Calu3 (cell line): ENCODE data around the gene KRTAP20-4. TPM values are rescaled to one million over a fixed set of nuclear protein-coding genes. Genes with fewer than 3 reads are reported as not detected.

ENCODE experiments used
- BruUV-seq: library from RNA; stranded (reverse); fragments of 400-500 nt; replicated peaks from 2 replicates; lab custom pipeline; 2021; lab: Mats Ljungman, UMichigan
- CTCF ChIA-PET: fragments of 300-600 bp; sonication (Branson Sonifier 250); formaldehyde crosslinking; loops from one replicate; lab custom pipeline; 2022; ENCODE audit warnings: antibody characterized with exemption; lab: Charles Lee
- DNase-seq: peaks from one replicate; pipeline ENCODE4 v3.0.0; 2022
- H3K27ac Mint-ChIP-seq: one replicate; pipeline ENCODE4 v1.8.0; 2022; ENCODE audit warnings: mixed read lengths; ENCODE audit not compliant: unreplicated experiment
- H3K27me3 Mint-ChIP-seq: one replicate; pipeline ENCODE4 v1.8.0; 2022; ENCODE audit warnings: mixed read lengths; ENCODE audit not compliant: unreplicated experiment
- H3K36me3 Mint-ChIP-seq: one replicate; pipeline ENCODE4 v1.8.0; 2022; ENCODE audit warnings: mild to moderate bottlenecking, moderate library complexity, mixed read lengths; ENCODE audit not compliant: insufficient read depth, unreplicated experiment
- H3K4me1 Mint-ChIP-seq: one replicate; pipeline ENCODE4 v1.8.0; 2022; ENCODE audit warnings: mild to moderate bottlenecking, low read depth, mixed read lengths; ENCODE audit not compliant: unreplicated experiment
- H3K4me3 Mint-ChIP-seq: one replicate; pipeline ENCODE4 v1.8.0; 2022; ENCODE audit warnings: mild to moderate bottlenecking, low read depth, moderate library complexity, mixed read lengths; ENCODE audit not compliant: unreplicated experiment
- H3K9me3 Mint-ChIP-seq: one replicate; pipeline ENCODE4 v1.8.0; 2022; ENCODE audit warnings: low read depth, mixed read lengths; ENCODE audit not compliant: unreplicated experiment
- intact Hi-C: fragments of 100-400 bp; cut with micrococcal nuclease; formaldehyde crosslinking; loops from one replicate; pipeline ENCODE4 v1.10.0; 2022; ENCODE audit not compliant: unreplicated experiment
- total RNA-seq: library from RNA; stranded (reverse); gene quantifications from 2 replicates; pipeline ENCODE4 v1.2.3, GENCODE V29; 2022
- TF ChIP-seq, protein P1 (sequence below): fragments of 200-600 bp; IDR thresholded peaks from one replicate; pipeline ENCODE4 v1.8.0; 2022; ENCODE audit warnings: antibody characterized with exemption; ENCODE audit not compliant: unreplicated experiment

Gene KRTAP20-4
- total RNA-seq, 1 experiment from 2014 or later, result not detected

DNA sequence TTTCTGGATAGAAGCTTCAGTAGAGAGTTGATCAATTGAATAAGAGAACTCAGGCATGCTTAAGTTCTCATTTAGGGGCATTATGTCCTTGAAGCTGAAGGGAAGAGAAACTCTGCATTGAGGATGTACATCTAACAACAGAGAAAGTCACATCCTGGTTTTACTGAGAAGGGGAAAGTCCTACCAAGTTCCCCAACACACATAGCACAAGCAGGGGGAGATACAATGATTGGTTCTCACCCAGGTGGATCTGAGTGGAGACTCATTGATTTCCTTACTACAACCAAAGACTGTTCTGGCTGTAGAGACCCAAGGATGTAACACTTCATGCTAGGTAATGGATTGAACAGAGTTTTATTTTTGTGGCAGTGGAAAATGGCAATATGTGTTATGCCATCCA lies 5.2 kb upstream of the KRTAP20-4 start:
- BruUV-seq, result no TSS peak
- intact Hi-C loops, result no loop called here
- CTCF ChIA-PET, result no interaction called here
- Mint-ChIP-seq H3K36me3 (no peaks in the 10 kb centered on the region), H3K9me3 (peaks cover 4% of the 10 kb centered on the region), H3K4me1 (no peaks in the 10 kb centered on the region), H3K27ac (no peak overlapping the region), H3K27me3 (no peaks in the 10 kb centered on the region), H3K4me3 (no peak overlapping the region)
- TF ChIP-seq, protein P1, sequence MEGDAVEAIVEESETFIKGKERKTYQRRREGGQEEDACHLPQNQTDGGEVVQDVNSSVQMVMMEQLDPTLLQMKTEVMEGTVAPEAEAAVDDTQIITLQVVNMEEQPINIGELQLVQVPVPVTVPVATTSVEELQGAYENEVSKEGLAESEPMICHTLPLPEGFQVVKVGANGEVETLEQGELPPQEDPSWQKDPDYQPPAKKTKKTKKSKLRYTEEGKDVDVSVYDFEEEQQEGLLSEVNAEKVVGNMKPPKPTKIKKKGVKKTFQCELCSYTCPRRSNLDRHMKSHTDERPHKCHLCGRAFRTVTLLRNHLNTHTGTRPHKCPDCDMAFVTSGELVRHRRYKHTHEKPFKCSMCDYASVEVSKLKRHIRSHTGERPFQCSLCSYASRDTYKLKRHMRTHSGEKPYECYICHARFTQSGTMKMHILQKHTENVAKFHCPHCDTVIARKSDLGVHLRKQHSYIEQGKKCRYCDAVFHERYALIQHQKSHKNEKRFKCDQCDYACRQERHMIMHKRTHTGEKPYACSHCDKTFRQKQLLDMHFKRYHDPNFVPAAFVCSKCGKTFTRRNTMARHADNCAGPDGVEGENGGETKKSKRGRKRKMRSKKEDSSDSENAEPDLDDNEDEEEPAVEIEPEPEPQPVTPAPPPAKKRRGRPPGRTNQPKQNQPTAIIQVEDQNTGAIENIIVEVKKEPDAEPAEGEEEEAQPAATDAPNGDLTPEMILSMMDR, result no peak
- no peak for DNase-seq

DNA sequence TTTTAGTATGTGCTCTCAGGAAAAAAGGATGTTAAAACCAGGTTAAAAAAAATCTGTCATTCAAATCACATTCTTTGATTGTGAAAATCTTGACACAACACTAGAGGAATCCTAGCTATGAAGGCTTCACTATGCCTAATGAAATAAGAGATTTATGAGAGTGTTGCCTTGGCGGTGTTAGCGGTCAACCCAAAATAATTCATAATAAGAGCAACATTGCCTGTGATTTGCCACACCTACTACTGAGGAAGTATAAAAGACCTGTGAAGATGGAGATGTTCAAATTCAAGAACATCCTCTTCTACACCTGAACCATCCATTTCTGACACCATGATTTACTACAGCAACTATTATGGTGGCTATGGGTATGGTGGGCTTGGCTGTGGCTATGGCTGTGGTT lies 4.3 kb upstream of the KRTAP20-4 start, which contains the start of gene KRTAP20-1:
KRTAP20-1 (plus strand) TSS at position 301 of the 400 bp plus-strand sequence; CDS start at position 331, 30 bp downstream.
- peaks cover under 1% of the 10 kb centered on the region for H3K9me3 Mint-ChIP-seq
- H3K4me1 Mint-ChIP-seq, result no peaks in the 10 kb centered on the region
- intact Hi-C loops, result no loop called here
- H3K27me3 Mint-ChIP-seq, result no peaks in the 10 kb centered on the region
- no peak for DNase-seq
- TF ChIP-seq, protein P1, result no peak
- CTCF ChIA-PET, result no interaction called here
- no TSS peak for BruUV-seq
- no peak within 1 kb of the TSS for H3K27ac Mint-ChIP-seq
- no peaks in the 10 kb centered on the region for H3K36me3 Mint-ChIP-seq
- no peak within 1 kb of the TSS for H3K4me3 Mint-ChIP-seq

DNA sequence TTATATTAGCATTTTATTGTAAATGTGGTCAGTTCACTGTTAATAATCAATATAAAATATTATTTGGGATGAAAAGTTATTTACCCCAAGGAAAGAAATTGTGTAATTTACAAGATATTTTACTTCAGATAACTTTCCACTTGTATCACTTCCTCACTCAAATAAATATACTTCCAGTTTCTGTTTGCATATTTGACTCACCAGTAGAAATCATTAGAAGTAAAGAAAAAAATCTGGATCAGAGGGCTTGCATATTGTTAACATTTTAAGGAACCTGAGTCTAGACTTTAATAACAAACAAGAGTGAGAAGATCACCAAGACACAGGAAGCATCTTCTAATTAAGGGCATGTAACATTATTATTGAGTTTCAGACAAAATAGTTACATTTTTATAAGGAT lies 347 bp upstream of the KRTAP20-4 start:
- Mint-ChIP-seq H3K27me3 (no peaks in the 10 kb centered on the region), H3K4me3 (no peak overlapping the region), H3K4me1 (no peaks in the 10 kb centered on the region), H3K36me3 (no peaks in the 10 kb centered on the region), H3K9me3 (no peaks in the 10 kb centered on the region), H3K27ac (no peak overlapping the region)
- DNase-seq, result no peak
- BruUV-seq, result no TSS peak
- intact Hi-C loops, result no loop called here
- CTCF ChIA-PET, result no interaction called here
- TF ChIP-seq, protein P1, result no peak

DNA sequence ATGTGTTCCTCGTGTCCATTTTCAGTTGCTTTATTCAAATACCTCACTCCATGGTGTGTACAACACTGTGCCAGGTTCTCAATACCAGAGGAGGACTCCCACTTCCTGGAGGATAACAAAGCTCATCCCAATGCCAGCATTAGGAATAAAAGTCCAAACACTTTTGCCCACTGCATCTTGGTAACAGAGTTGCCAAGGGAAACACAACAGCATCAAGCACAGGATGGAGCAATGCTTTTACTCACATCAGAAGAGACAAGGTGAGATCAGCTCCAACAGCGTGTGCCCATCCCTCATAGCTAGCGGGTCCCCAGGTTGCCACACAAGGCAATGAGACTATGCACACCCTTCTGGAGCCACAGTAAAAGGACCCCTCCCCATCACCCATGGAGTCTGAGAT lies 2.9 kb downstream of the KRTAP20-4 start:
- Mint-ChIP-seq H3K27me3 (no peaks in the 10 kb centered on the region), H3K27ac (no peak overlapping the region), H3K4me1 (no peaks in the 10 kb centered on the region), H3K36me3 (no peaks in the 10 kb centered on the region), H3K9me3 (peaks cover 3% of the 10 kb centered on the region), H3K4me3 (no peak overlapping the region)
- no peak for DNase-seq
- CTCF ChIA-PET, result no interaction called here
- no TSS peak for BruUV-seq
- intact Hi-C loops, result no loop called here
- TF ChIP-seq, protein P1, result no peak
